Fibroblast of pulmonary artery (primary cell): ENCODE data around the gene YY1.
"Not testable (repeated sequence)": the region's sequence is repeated elsewhere in the genome, so short reads cannot be mapped to it uniquely, and the experiment has no call there.

Source experiments
- DNase-seq: peaks from one replicate; pipeline ENCODE4 v3.0.0-alpha.2; 2010; ENCODE audit warnings: low read depth
- H3K4me3 ChIP-seq: replicated peaks from 2 replicates; pipeline ENCODE4 v1.5.1; 2011; ENCODE audit warnings: low read depth, mild to moderate bottlenecking, control low read depth, low read length, moderate library complexity
- TF ChIP-seq, protein P1 (sequence below): IDR thresholded peaks from 2 replicates; pipeline ENCODE4 v1.5.1; 2011; ENCODE audit warnings: mild to moderate bottlenecking, control low read depth, low read length, inconsistent platforms; ENCODE audit errors: missing control alignments

Gene YY1

DNA sequence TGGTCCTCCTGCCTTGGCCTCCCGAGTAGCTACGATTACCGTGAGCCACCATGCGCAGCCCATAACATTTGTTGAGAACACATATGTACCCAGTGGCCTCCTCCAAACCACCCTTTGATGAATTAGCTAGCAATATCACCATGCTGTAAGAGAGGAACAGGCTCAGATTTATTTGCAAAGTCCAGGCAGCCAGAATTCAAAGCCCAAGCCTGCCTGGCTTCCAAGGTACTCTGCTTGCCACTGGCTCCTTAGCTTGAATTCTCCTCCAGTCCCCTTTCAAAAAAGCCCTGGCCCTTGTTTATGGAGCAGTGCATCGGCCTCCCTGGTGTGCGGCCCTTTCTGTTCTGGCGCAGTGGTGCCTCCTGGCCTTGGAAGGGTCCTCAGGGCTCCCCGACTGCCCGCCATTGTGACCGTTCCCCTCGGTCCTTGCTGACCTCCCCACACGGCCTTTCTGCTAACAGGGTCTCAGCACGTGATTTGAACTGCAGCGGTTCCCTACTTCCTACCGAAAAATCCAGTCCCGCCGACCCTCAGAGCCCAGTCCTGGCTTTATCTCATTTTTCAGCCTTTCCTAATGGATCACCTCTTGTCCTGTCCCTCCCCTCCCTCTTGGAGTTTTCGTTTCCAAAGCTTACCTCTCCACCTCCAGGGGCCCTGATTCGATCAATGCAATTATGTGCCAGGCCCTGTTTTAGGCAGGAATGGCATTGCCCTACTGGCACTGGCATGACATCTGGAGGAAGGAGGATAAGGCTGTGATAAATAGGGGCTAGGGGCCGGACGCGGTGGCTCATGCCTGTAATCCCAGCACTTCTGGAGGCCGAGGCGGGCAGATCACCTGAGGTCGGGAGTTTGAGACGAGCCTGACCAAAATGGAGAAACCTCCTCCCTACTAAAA lies 45.3 kb downstream of the YY1 start:
- no peak for DNase-seq
- TF ChIP-seq, protein P1, sequence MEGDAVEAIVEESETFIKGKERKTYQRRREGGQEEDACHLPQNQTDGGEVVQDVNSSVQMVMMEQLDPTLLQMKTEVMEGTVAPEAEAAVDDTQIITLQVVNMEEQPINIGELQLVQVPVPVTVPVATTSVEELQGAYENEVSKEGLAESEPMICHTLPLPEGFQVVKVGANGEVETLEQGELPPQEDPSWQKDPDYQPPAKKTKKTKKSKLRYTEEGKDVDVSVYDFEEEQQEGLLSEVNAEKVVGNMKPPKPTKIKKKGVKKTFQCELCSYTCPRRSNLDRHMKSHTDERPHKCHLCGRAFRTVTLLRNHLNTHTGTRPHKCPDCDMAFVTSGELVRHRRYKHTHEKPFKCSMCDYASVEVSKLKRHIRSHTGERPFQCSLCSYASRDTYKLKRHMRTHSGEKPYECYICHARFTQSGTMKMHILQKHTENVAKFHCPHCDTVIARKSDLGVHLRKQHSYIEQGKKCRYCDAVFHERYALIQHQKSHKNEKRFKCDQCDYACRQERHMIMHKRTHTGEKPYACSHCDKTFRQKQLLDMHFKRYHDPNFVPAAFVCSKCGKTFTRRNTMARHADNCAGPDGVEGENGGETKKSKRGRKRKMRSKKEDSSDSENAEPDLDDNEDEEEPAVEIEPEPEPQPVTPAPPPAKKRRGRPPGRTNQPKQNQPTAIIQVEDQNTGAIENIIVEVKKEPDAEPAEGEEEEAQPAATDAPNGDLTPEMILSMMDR, result no peak
- peak overlapping the region; percentile 63 for H3K4me3 ChIP-seq

DNA sequence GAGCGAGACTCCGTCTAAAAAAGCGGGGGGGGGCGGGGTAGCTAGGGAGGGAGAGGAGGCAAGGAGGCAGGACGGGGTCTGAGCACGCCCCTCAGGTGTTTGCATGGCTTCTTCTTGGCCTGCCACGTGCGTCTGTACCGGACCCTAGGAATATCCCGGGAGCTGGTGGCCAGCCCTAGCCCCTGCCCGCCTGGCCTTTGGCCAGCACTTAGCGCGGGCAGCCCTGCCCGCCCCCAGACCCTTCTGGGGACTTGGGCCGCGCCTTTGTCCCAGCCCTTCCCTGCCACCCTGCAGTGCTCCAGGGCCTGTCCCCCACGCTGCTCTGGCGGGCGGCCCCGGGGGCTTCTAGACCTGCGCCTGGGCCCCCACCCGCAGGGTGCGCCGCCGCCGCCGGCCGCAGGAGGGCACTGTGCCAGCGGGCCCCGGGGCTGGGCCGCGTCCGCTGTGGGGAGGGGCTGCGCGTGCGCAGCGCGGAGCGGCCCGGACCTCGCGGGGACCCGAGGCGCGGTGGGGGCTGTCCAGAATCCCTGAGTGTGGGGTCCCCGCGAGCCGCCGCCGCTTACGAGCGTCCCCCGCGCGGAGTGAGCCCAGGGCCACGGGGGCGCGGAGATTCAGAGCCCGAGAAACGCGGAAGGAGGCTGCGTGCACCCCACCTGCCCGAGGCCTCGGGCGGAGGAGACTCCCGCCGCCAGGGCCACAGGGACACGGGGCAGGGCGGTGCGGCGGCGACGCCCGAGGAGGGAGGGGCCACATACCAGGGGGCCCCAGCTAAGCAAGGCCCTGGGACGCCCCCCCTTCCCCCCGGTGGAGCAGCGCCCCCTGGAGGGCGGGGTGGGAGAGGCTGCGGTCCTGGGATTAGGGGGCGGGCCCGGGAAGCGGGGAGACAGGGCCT lies 46.3 kb downstream of the YY1 start:
- H3K4me3 ChIP-seq, result peak overlapping the region; percentile 63
- TF ChIP-seq, protein P1, result peak; percentile 52
- peak; percentile 59 for DNase-seq

DNA sequence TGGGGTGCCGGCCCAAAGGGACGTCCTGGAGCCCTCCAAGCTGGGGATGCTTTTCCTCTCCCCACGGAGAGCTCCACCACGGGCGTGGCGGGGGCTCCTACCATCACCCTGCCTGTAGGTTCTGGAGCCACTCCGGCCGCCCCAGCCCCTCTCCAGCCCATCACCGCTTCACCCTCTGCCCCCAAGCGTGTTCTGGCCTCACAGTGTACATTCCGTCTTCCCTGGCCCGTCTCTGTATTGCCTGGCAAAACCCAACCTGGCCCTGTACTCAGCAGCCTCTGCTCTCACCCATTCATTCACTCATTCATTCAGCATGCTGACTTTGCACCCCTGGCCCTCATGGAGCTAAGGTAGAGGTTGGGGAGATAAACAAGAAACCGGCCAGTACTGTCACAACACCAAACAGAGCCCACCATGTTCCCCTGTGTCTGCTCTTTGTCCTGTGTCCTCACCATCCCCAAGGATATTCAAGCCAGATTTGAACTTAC lies 47.0 kb downstream of the YY1 start:
- TF ChIP-seq, protein P1, result no peak
- peak overlapping the region; percentile 63 for H3K4me3 ChIP-seq
- no peak for DNase-seq

DNA sequence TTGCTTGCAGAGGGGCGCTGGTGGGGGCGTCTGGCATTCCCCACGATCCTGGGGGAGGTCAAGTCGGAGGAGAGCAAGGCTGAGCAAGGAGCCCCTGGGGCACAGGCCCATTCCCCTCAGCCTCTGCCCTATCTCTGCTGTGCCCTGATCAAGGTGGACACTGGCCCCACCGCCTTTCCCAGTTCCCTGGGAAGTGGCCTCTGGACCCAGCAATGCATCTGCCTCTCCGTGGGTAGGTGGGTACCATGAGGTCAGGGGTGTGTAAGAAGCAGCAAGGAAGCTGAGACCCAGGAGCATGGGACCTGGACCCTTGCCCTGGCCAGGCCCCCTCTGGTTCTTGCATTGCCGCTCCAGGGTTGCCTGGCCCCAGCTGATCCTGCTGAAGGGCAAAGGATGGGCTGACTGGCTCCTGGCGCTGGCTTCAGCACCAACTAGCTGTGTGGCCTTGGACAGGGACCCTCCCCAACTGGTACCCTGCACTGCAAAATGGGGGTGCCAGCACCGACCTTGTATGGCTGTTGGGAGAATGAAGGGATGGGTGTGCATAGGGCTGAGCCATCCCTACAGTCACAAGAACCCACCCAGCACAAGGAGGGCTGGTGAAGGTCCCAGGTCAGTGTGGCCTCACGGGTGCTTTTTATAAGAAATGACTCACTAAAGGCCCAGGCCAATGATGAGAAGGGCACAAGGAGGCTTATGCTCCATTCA lies 47.7 kb downstream of the YY1 start:
- DNase-seq, result no peak
- TF ChIP-seq, protein P1, result no peak
- H3K4me3 ChIP-seq, result no peak overlapping the region

DNA sequence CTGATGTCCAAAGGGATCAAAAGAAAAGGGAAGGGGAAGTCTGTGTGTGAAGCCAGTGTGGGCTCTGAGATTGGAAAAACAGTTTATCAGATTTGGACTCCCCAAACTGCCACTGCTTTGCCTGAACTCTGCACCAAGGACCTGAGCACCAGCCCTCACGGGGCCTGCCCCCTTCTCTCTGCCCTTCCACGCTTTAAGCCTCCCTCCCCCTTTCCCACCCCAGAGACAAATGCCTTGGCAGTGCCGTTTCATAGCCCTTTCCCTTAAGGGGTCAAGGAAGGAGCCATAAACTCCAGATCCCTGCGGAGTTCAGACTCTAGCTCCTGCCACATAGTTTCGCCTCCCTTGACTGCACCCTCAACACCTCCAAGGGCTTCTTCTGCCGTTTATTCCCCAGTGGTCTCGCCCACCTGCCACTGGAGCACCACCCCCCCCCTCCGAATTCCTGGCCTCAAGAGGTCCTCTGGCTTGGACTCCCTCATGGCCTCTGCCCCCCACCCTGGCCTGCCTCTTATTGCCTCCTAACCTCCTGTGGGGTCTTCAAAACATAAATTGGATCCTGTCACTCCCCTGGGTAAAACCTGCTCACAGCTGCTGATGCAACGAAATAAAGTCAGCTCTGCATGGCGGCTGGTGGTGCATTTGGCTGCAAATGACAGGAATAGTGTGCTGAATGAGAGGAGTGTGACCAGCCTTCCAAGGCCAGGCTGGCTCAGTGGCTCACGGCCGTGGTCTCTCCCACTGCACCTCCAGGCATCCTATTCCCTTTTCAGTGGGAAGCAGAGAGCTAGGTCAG lies 48.5 kb downstream of the YY1 start:
- TF ChIP-seq, protein P1, result no peak
- no peak overlapping the region for H3K4me3 ChIP-seq
- DNase-seq, result no peak

DNA sequence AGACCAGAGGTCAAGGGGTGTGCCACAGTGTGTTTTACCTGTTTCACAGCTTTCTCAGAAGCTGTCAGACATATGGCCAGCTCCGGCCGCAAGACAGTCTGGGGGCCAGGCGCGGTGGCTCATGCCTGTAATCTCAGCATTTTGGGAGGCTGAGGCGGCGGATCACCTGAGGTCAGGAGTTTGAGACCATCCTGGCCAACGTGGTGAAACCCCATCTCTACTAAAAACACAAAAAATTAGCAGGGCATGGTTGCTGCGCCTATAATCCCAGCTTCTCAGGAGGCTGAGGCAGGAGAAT lies 49.0 kb downstream of the YY1 start:
- DNase-seq, H3K4me3 ChIP-seq: not testable (repeated sequence)
